HG03025 (cell line): ENCODE data around the gene ZBTB34.

ENCODE experiments used
- ATAC-seq: cut with Tn5 transposase; IDR thresholded peaks from one replicate; pipeline ENCODE4 v1.9.1; 2021; ENCODE audit warnings: mild to moderate bottlenecking, moderate library complexity; ENCODE audit not compliant: unreplicated experiment, low FRiP score

The ZBTB34 gene

DNA sequence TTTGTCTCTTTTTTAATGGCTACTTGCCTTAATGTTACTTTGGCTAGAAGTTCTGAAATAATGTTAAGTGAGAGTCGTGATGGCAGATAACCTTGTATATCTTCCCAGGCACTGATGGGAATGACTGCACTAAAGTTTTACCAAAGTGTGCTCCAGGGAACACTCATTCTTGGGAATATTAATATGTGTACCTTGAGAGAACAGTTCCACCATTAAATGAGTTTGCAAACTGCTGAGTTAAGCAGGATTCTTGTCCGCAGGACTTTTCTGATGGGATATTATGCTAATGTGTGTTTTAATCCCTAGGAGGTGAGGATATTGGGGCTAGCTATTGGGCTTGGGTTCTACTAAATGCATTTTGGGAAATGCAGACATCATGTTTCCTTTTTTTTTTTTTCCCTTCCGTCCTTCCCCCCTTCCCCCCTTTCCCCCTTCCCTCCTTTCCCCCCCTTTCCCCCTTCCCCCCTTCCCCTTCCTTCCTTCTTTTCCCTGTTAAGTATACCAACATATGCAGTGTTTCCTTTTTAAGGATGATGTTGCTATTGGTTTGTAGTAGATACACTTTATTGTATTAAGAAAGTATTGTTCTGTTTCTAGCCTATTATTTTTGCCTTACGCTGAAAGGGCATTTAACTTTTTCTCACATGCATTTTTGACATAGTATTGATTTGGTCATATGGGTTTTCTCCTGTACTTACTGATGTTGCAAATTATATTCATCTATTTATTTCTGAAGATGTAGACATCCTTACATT is 15.5 kb downstream of the ZBTB34 start:
- no peak for ATAC-seq

DNA sequence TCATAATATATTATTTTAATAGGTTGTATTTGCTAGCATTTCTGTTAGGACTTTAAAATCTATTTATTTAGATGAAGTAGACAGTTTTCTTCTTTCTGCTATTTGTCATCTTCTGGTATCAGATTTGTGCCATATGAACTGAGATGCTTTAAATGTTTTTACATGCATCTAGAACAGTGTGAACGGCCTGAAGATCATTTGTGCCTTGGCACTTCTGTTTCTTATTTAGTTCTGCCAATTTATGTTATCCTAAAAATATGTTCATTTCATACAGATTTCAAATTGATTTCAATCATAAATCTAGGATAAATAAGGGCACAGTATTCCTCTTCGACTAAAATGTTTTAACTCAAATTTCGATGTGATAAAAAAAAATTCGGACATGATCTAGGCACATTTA is 16.1 kb downstream of the ZBTB34 start:
- no peak for ATAC-seq

- ATAC-seq = no peak
Observed at GRCh38 chr9:126877418-126877817, 17.0 kb downstream of the ZBTB34 start.

GRCh38 chr9:126879288-126879687 is 18.8 kb downstream of the ZBTB34 start:
- ATAC-seq = no peak

DNA sequence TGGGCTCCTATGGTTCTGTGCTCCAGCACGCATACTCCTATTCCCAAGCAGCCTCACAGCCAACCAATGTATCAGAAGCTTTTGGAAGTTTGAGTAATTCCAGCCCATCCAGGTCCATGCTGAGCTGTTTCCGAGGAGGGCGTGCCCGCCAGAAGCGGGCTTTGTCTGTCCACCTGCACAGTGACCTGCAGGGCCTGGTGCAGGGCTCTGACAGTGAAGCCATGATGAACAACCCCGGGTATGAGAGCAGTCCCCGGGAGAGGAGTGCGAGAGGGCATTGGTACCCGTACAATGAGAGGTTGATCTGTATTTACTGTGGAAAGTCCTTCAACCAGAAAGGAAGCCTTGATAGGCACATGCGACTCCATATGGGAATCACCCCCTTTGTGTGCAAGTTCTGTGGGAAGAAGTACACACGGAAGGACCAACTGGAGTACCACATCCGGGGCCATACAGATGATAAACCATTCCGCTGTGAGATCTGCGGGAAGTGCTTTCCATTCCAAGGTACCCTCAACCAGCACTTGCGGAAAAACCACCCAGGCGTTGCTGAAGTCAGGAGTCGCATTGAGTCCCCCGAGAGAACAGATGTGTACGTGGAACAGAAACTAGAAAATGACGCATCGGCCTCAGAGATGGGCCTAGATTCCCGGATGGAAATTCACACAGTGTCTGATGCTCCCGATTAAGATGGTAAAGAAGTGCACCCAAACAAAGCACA is 19.9 kb downstream of the ZBTB34 start:
- ATAC-seq = no peak

DNA sequence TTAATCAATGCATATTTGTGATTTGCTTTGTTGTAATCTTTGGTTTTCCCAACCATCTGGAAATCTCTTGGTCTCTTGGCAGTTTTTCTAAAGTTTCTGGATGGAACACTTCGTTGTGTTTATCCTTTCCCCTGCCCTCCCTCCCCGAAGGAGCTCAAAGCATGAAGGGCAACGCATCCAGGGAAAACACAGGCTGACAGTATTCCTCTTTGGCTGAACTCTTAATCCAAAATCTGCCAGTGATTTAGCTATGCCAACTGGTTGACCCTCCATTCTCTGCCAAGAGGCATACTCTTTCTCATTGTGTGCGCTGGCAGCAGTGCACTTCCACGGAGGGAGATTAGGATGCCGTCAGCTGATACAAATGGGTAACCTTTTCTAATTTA is 20.5 kb downstream of the ZBTB34 start:
- ATAC-seq = no peak

DNA sequence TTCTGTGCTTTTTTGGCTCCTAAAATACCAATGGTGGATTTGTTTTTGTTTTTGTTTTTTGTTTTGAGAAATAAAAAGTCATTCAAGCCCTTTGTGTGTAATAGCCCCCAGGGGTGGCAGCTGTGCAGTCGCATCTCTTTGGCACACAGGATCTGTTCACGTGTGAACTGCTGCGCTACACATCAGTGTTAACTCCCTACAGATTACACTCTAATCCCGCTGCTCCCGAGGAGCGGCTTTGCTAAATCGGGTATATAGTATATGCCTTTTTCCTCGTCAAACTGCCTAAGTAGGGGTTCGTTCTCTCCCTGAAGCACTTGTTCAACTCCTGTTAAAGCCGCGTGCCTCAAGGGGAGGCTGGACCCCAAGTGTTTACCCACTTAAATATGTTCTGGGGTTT is 22.3 kb downstream of the ZBTB34 start:
- no peak for ATAC-seq

DNA sequence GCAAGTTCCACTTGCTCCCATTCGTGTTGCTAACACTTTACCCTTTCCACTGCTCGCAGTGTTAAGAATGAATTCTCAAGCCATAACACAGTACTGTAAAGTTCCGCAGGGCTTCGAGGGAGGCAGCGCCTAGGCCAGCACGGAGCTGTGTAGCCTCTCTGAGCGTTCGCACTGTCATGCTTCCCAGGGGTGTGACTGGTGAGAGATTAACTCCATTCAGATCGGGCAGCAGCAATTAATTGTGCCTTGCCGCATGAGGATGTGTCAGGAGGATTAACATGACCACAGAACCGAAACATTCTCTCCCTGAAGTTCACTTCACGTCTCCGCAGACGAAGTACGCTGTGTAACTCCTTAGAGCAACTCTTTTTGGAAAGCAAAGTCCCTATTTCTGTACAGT is 23.2 kb downstream of the ZBTB34 start:
- ATAC-seq = no peak

GRCh38 chr9:126885131-126885641 is 24.7 kb downstream of the ZBTB34 start:
- no peak for ATAC-seq

DNA sequence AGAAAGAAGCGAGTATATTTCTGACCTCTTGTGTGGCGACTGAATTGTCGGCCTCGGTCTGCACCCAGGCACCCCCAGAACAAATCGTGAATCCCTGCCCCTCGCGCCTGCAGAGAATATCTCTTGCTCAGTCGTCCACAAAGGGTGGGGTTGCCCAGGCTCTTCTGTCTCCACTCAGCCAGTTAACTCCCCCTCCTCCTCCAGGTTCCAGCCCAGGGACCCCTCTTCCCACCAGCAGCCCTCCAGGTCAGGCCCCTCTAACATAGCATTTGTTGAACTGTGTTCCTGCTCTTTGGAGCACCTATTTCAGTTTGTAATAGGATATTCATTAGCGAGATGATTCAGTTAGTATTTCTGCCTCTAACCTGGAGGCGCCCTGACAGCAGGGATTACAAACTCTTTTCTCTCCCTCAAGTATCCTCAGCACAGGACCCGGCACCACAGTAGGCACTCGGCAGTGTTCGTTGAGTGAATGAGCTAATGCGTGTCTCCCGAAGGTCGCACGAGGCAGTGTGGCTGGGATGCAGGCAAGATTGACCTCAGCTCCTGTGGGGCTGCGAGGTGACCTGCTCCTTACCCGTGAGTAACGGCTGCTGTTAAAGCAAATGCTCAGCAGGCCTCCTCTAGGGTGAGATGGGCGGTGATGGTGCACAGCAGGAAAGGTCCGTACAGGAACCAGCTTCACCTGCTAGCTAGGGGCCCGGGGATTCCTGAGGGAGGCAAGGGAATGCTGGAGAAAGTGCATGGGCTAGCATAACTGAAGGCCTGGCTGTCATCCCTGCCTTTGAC is 25.8 kb downstream of the ZBTB34 start:
- ATAC-seq = no peak

DNA sequence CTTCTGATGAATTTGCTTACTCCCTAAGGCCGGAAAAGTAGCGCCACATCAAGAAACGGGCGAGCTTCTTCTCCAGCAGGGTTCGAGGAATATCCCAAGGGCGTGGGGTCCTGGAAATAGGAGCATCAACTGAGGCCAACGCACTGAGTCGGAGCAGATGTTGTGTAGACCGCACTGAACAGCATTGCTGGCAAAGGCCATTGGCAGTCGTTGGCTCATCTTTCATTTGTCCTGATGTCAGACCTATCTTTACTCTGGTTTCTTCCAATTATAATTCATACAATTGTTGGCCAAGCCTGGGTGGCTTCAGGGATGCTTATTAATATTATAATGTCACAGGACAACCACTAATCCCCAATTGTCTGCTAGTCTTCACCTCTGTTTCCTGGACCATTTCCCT is 26.5 kb downstream of the ZBTB34 start:
- no peak for ATAC-seq

- no peak for ATAC-seq
Observed at GRCh38 chr9:126891676-126892075, 31.2 kb downstream of the ZBTB34 start.

- ATAC-seq = no peak
Observed at GRCh38 chr9:126893079-126893478, 32.6 kb downstream of the ZBTB34 start.

DNA sequence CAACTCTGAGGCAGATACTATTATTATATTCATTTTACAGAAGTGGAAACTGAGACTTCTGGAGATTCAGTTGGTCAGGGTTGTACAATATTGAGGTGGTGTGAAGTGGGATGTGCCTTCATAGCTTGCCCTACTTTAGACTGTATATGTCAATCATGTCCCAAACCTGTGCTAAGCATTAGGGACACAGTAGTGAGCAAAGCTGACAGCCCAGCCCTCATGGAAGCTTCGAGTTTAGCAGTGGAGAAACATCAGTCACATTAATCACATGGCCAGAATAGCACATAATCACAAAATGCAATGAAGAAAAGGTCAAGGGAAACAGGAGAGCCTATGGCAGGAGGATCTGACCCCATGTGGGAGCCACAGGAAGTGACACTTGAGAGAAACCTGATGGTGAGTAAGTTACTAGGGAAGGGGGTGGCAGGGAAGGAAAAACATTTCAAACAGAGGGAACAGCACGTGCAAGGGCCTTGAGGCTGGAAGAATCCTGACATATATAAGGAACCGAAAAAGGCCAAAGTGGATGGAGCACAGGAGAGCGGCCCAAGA is 33.7 kb downstream of the ZBTB34 start:
- ATAC-seq = no peak

DNA sequence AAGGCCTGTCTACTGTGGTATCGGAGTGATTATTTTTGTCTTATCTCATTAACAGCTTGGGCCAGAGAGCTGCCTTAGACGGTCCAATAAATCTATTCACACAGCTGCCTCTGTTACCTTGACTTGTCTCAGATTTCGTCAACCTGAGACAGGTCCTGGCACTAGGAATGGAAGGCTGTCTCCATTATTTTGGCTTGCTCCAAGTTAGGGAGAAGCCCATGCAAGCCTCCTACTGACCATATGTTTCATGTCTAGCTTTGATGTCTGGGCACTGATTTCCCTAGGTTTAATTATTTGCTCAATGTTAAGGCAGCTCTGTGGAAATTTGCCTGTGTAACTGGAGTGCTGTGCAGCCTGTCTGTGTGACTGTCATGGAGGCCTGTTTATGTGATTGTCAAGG is 41.8 kb downstream of the ZBTB34 start:
- no peak for ATAC-seq

GRCh38 chr9:126904586-126904985 is 44.1 kb downstream of the ZBTB34 start:
- no peak for ATAC-seq

GRCh38 chr9:126906091-126906490 is 45.7 kb downstream of the ZBTB34 start:
- ATAC-seq = no peak

GRCh38 chr9:126907058-126907457 is 46.6 kb downstream of the ZBTB34 start:
- ATAC-seq = no peak

DNA sequence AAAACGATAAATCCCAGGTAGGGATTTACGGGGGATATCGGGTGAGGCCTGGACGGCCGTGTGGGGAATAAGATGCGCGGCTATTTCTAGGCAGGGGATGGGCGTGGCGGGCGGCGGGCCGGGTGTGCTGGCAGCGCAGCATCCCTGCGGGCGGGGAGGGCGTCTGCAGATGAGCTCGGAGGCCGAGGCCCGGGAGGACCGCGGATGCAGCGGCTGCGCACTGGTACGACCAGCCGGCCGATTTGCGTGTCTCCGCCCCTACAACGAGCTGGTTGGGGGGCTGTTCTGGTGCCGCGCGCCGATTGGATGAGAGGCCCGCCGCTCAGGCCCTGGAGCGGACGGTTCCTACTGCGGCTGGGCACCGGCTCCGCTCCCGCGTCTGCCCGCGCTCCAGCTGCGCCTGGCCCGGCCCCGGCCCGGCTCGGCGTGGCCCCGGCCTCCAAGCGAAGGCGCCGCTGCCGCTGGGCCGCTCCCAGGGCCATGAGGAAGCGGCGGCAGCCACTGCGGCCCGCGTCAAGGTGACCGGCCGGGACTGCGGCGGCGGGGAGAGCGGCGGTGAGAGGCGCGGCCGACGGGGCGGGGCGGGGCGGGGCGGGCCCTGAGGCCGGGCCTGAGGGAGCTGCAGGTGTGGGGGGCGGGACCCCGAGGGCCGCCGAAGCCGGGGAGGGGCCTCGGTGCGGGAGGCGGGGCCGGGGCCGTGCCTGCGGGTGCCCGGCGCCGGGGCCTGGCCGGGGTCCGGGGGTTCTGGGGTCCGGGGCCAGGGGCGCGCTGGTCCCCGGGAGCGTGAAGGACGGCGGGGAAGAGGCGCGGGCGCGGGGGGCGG is 54.2 kb downstream of the ZBTB34 start, which contains the start of gene RALGPS1:
Gene RALGPS1, plus strand, starts transcription at position 325 of the 823 bp plus-strand sequence. CDS start 47,508 bp downstream, outside the sequence.
- peak; percentile 95 for ATAC-seq

DNA sequence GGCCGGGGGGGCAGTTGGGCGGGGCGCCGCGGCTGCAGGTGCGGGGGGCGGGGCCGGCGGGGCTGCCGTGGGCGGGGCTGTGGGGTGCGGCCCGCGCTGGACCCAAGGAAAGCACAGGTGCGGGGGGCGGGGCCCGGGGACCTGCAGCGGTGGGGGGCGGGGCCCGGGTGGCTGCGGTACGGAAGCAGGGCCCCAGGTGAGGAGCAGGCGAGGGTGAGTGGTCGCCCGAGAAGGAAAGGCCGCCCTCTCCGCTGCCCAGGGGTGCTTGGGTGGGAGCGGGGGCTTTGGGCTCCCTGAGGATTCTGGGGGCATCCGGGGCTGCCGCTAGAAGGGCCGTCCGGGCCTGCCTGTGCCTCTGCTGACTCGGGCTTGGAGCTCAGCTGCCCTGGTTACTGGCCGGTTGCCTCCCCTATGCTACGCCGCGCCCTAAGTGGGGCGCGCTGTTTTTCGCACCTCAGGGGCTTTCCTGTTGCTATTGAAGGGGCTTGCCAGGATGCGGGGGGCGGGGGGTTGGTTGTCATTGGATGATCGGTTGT is 54.9 kb downstream of the ZBTB34 start:
- ATAC-seq = no peak
